GM12875 (cell line): ENCODE measurements around the gene SLCO2A1.

Experiments
- H3K4me3 ChIP-seq: one replicate; pipeline ENCODE4 v1.5.1; 2011; ENCODE audit warnings: low read depth, low read length, control low read depth
- CTCF ChIP-seq: IDR thresholded peaks from 2 replicates; pipeline ENCODE4 v1.5.1; 2011; ENCODE audit warnings: low read depth, mild to moderate bottlenecking, control low read depth, inconsistent platforms, low read length, moderate library complexity, borderline replicate concordance; ENCODE audit not compliant: insufficient read depth

Gene SLCO2A1

GRCh38 chr3:133958071-133958805, 71.5 kb downstream of the SLCO2A1 start:
- no peak overlapping the region for H3K4me3 ChIP-seq
- TF ChIP-seq CTCF = no peak

- TF ChIP-seq CTCF = no peak
- H3K4me3 ChIP-seq = no peak overlapping the region
Measured at GRCh38 chr3:133956982-133957381, 72.7 kb downstream of the SLCO2A1 start.

GRCh38 chr3:133956353-133956752, 73.4 kb downstream of the SLCO2A1 start:
- no peak for TF ChIP-seq CTCF
- H3K4me3 ChIP-seq = no peak overlapping the region

GRCh38 chr3:133955892-133956291, 73.8 kb downstream of the SLCO2A1 start:
- H3K4me3 ChIP-seq = no peak overlapping the region
- no peak for TF ChIP-seq CTCF

GRCh38 chr3:133954717-133955360, 74.9 kb downstream of the SLCO2A1 start:
- no peak overlapping the region for H3K4me3 ChIP-seq
- no peak for TF ChIP-seq CTCF

GRCh38 chr3:133953297-133953696, 76.4 kb downstream of the SLCO2A1 start:
- TF ChIP-seq CTCF = no peak
- no peak overlapping the region for H3K4me3 ChIP-seq

GRCh38 chr3:133949438-133949837, 80.3 kb downstream of the SLCO2A1 start:
- no peak overlapping the region for H3K4me3 ChIP-seq
- no peak for TF ChIP-seq CTCF
